GM12892 (cell line): ENCODE measurements around the gene KRT37.

Experiments
- POLR2A ChIP-seq: IDR thresholded peaks from 2 replicates; pipeline ENCODE4 v1.6.1; 2011; ENCODE audit warnings: low read depth, low read length, control low read depth
- POLR2AphosphoS5 ChIP-seq: IDR thresholded peaks from 2 replicates; pipeline ENCODE4 v1.6.1; 2011; ENCODE audit warnings: low read depth, low read length, control low read depth
- TAF1 ChIP-seq: IDR thresholded peaks from 2 replicates; pipeline ENCODE4 v1.6.1; 2011; ENCODE audit warnings: low read depth, mild to moderate bottlenecking, control low read depth, low read length, borderline replicate concordance

- TF ChIP-seq POLR2AphosphoS5 (no peak), POLR2A (no peak), TAF1 (no peak)
Measured at GRCh38 chr17:41467561-41467960, 43.2 kb upstream of the KRT37 start.
